HG03097 (cell line): ENCODE data around the gene P3H1.
"Not testable (repeated sequence)": the region's sequence is repeated elsewhere in the genome, so short reads cannot be mapped to it uniquely, and the experiment has no call there.

Source experiments
- ATAC-seq: cut with Tn5 transposase; IDR thresholded peaks from one replicate; pipeline ENCODE4 v1.9.1; 2021; ENCODE audit not compliant: unreplicated experiment, low FRiP score

The P3H1 gene

GRCh38 chr1:42733415-42734200 lies 33.2 kb downstream of the P3H1 start:
- ATAC-seq = no peak

- ATAC-seq = no peak
These were observed 34.6 kb downstream of the P3H1 start for GRCh38 chr1:42732126-42732680.

- ATAC-seq = no peak
These were observed 35.2 kb downstream of the P3H1 start for GRCh38 chr1:42731585-42731984.

- no peak for ATAC-seq
These were observed 35.8 kb downstream of the P3H1 start for GRCh38 chr1:42730988-42731387.

GRCh38 chr1:42730002-42730401 lies 36.8 kb downstream of the P3H1 start:
- ATAC-seq = no peak

- ATAC-seq = not testable (repeated sequence)
These were observed 41.0 kb downstream of the P3H1 start for GRCh38 chr1:42725820-42726219.

GRCh38 chr1:42723511-42723910 lies 43.3 kb downstream of the P3H1 start:
- ATAC-seq = no peak

GRCh38 chr1:42722403-42722802 lies 44.4 kb downstream of the P3H1 start:
- ATAC-seq = not testable (repeated sequence)

GRCh38 chr1:42721926-42722325 lies 44.9 kb downstream of the P3H1 start:
- no peak for ATAC-seq

- no peak for ATAC-seq
These were observed 46.0 kb downstream of the P3H1 start for GRCh38 chr1:42720868-42721267.

GRCh38 chr1:42714441-42714840 lies 52.4 kb downstream of the P3H1 start:
- not testable (repeated sequence) for ATAC-seq

- no peak for ATAC-seq
These were observed 53.5 kb downstream of the P3H1 start for GRCh38 chr1:42713293-42713692.

- ATAC-seq = not testable (repeated sequence)
These were observed 54.0 kb downstream of the P3H1 start for GRCh38 chr1:42712808-42713207.

- no peak for ATAC-seq
These were observed 62.9 kb downstream of the P3H1 start for GRCh38 chr1:42703888-42704464.

- no peak for ATAC-seq
These were observed 66.8 kb downstream of the P3H1 start for GRCh38 chr1:42700006-42700405.

GRCh38 chr1:42698081-42698813 lies 68.6 kb downstream of the P3H1 start:
- ATAC-seq = no peak
